ENCODE results near the gene BMI1.
"Not testable (repeated sequence)": the region's sequence is repeated elsewhere in the genome, so short reads cannot be mapped to it uniquely, and the experiment has no call there.

The BMI1 gene

GRCh38 chr10:22340329-22341189, 19.7 kb downstream of the BMI1 start:
- DNase-seq: peak; percentile 79

- DNase-seq: peak; percentile 21
Measured at GRCh38 chr10:22341190-22341925, 20.5 kb downstream of the BMI1 start.

- no peak for DNase-seq
Measured at GRCh38 chr10:22341926-22342196, 21.0 kb downstream of the BMI1 start.

- no peak for DNase-seq
Measured at GRCh38 chr10:22342421-22342820, 21.5 kb downstream of the BMI1 start.

DNA sequence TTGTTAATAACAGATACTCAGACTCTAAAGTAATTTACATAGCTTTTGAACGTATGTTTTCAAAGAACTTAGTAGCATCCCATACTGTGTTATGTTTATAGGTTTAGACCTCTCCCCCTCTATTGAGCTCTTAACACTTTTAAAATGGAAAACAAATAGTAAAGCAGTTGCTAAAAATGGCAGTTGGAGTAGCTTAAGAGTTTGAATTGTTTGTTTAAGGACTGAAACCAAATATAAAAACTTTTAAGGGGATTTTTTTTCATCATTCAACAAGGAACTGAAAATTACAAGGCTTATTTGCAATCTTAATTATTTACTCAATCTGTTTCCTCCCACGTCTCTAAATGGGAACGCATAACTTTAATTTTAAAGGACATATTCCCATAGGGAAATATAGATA, 22.8 kb downstream of the BMI1 start:
- no peak for DNase-seq

DNA sequence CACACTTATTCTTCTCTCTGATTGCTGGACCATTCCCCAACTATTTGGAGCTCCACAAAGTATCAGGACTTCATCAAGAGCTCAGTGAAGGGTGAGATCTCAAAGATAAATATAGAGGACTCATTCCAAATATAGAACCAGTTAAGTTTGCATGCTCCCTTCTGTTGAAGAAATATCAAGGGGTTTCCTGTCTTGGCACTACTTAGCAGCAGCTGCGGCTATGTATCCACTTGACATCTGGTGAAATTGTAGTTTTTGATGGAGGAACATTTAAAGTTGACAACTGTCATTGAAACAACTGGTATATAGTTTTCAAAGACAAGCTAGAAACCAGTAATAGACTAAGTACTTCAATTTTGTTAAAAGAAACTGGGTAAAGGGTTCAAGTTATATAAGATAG, 23.4 kb downstream of the BMI1 start:
- DNase-seq: no peak

GRCh38 chr10:22344781-22345300, 23.9 kb downstream of the BMI1 start:
- no peak for DNase-seq

DNA sequence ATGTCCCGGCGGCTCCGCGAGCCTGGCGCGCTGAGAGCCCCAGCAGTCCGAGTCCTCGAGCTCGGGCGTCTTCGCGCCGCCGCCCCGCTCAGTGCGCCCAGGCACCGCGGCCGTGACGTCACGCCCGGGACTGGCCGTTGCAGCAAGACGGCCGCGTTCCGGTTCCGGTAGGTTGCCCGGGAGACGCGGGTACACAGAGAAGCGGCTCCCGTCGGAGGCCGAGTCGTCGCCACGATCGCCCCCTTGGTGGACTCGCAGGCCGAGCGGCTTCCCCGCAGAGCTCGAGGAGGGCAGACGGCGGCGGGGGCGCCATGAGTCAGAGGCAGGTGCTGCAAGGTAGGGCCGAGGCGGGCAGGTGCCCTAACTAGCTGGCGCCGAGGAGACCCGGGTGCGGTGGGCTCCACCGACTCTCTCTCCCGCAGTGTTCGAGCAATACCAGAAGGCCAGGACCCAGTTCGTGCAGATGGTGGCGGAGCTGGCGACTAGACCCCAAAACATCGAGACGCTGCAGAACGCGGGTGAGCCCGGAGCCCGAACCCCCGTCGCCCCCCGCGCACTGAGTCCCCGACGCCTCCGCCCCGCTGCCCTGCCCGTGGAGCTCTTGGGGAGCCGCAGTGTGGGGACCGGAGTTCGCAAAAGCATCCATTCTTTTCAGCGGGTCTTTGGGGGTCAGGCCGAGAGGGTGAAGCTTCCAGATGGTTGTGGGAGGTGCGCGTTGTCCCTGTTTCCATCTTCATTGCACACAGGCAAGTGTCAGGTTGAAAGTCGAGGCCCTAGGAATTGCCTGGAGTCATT, 24.6 kb downstream of the BMI1 start, which contains the start of gene SPAG6:
Gene SPAG6 (plus strand): TSS at position 196 of the 795 bp plus-strand sequence. CDS start 116 bp downstream, at position 312.
- DNase-seq: no peak

DNA sequence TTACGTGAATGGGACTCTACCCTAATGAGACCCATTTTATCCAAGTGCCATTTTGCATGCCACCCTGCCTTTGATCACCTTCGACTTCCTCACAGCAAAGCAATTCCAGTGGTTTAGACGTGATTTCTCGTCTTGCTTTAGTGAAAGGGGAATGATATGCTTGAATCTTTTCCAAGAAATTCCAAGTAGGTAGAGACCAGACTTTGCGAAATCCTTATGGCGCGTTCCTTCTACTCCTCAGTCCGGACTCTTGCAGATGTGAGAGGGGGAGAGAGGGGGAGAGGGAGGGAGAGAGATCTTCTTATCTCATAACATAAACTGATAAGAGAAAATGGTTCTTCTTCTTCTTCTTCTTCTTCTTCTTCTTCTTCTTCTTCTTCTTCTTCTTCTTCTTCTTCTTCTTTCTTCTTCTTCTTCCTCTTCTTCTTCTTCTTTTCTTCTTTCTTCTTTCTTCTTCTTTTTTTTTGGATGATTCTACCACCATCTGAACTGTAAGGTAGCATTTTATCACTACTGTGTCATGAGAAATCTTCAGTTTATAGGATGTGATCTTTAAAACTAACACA, 25.3 kb downstream of the BMI1 start:
- no peak for DNase-seq

- DNase-seq: no peak
Measured at GRCh38 chr10:22349755-22350154, 28.9 kb downstream of the BMI1 start.

DNA sequence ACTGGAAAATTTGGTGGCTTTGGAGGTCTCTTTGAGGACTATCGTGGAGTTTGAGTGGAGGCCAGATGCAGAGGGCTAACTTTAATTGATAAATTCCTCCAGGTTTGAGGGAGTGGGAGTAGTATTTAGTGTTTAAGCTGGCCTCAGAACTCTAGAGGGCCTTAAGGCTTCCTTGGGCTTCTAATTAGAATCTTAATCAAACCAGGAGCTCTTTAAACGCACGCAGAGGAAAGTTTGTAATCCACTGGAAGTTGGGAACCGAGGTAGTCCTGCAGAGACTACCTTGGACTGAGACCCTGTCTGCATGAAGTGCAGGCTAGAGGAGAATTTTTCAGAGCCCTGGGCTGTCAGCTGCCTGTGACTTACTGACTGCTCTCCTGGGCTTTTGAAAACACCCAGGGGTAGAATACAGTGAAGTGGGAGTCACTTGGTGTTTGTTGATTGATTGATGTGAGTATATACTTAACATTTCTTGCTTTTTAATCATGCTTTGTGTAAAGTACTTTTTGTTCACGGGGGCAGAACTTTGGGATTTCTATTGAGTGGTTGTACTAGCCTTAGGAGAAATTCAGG, 30.3 kb downstream of the BMI1 start:
- DNase-seq: no peak

GRCh38 chr10:22356324-22356873, 35.5 kb downstream of the BMI1 start:
- DNase-seq: no peak

DNA sequence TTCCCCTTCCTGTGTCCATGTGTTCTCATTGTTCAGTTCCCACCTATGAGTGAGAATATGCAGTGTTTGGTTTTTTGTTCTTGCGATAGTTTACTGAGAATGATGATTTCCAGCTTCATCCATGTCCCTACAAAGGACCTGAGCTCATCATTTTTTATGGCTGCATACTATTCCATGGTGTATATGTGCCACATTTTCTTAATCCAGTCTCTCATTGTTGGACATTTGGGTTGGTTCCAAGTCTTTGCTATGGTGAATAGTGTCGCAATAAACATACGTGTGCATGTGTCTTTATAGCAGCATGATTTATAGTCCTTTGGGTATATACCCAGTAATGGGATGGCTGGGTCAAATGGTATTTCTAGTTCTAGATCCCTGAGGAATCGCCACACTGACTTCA, 36.9 kb downstream of the BMI1 start:
- not testable (repeated sequence) for DNase-seq

GRCh38 chr10:22363305-22363704, 42.4 kb downstream of the BMI1 start:
- DNase-seq: no peak

DNA sequence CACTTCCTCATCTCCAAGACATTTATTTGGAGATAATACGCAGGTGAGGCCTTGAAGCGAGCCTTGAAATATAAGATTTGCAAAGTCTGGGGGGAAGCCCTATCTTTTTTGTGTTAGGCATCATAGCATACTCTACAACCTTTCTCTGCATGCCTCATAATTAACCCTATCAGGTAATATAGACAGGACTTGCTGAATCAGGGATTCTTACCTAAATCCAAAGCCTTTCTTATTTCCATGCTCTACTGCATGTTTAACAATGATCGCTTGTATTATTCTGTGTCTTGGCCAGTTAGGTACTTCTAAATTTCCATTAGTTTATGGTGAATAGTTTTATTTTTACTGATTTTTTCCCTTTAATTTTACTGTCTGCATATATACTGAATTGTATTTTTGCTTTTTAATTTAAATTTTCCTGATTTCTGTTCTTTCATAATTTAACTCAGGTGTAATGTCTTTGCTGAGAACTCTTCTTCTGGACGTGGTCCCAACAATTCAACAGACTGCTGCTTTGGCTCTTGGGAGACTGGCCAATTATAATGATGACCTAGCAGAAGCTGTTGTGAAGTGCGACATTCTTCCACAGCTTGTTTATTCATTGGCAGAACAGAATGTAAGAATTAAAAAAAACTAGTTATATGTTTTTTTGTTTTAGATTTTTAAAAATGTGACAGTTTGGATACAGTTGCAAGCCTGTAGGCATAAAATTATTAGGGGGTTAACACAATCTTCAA, 43.7 kb downstream of the BMI1 start:
- DNase-seq: no peak

DNA sequence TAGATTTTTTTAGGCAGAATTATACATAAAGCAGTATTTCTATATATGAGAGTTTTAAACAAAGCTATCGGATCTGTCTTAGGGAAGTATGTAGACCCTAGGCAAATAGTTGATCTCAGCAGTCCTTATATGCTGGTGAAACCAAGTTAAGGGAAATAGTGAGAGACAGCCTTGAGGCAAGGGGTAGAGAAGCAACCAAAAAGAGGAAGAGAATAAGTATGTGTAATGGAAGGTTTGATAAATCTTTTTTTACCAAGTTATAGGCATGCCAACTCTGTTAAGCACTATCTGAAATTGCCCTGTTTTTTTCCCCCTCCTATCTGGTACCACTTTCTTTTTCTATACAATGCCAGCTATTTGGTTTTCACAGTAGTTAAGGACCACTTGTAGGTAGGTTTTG, 44.3 kb downstream of the BMI1 start:
- no peak for DNase-seq

DNA sequence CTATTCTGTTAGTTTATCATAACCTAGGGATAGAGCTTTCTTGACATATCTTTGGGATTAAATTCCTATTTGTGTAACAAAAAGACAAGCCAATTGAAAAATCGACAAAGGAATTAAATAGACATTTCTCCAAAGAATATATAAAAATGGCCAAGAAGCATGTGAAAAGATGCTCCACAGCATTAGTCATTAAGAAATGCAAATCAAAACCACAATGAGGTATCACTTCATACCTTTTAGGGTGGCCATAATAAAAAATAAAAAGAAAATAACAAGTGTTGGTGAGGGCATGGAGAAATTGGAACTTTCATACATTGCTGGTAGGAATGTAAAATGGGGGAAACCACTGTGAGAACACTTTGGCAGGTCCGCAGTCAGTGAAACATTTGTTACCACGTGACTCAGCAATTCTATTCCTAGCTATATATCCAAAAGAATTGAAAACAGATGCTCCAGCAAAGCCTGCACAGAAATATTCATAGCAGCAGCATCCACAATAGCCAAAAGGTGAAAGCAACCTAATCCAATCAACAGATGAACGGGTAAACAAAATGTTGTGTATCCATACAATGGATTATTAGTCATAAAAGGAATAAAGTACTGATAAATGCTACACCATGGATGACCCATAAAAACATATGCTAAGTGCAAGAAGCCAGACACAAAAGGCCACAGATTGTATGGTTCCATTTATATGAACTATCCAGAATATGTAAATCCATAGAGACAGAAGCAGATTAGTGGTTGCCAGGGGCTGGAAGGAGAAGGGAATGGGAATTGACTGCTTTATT, 44.9 kb downstream of the BMI1 start:
- DNase-seq: no peak

DNA sequence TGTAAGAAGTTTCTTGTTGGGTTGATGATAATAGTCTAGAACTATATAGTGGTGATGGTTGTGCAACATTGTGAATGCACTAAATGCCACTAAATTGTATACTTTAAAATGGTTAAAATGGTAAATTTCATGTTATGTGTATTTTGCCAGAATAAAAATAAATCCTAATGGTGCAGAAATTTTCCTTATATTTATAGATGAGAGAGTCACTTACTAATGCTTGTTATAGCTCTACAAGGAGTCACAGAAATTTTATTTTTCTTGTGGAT, 45.5 kb downstream of the BMI1 start:
- DNase-seq: no peak

GRCh38 chr10:22366771-22367170, 45.9 kb downstream of the BMI1 start:
- DNase-seq: no peak

DNA sequence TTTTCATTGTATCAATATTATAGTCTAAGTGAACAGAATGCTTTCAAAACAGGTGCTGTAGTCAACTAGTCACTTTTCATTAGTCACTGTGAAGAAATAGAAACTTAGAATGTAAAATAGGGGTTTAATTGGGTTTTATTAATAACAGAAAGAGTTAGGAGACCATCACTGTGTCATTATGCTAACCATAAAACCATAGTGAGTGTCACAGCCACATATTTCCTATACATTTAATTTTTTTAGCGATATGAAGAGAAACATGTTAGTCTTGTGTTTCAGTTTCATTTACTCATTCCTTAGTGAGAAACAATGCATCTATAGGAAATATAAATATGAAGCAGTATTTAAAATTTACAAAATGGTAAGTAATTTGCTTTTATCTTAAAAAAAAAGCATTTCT, 46.6 kb downstream of the BMI1 start:
- no peak for DNase-seq

GRCh38 chr10:22368402-22368801, 47.5 kb downstream of the BMI1 start:
- DNase-seq: no peak

All from EL (cell line).